HUES48 (cell line): ENCODE measurements around the gene PRAMEF11.
"Not testable (repeated sequence)": the region's sequence is repeated elsewhere in the genome, so short reads cannot be mapped to it uniquely, and the experiment has no call there.

Experiments
- H3K27ac ChIP-seq: one replicate; pipeline ENCODE4 v1.7.0; 2013; ENCODE audit warnings: low read depth, low read length, inconsistent platforms
- H3K27me3 ChIP-seq: 2 replicates; pipeline ENCODE4 v1.6.1; 2013; ENCODE audit warnings: mild to moderate bottlenecking, low read length; ENCODE audit not compliant: control insufficient read depth, insufficient read depth
- H3K36me3 ChIP-seq: 2 replicates; pipeline ENCODE4 v1.6.1; 2013; ENCODE audit warnings: low read length; ENCODE audit not compliant: control insufficient read depth, insufficient read depth
- H3K4me1 ChIP-seq: 2 replicates; pipeline ENCODE4 v1.6.1; 2013; ENCODE audit warnings: mild to moderate bottlenecking, low read length; ENCODE audit not compliant: control insufficient read depth, insufficient read depth
- H3K4me3 ChIP-seq: 2 replicates; pipeline ENCODE4 v1.5.1; 2013; ENCODE audit warnings: mild to moderate bottlenecking, low read depth, low read length
- H3K9ac ChIP-seq: 2 replicates; pipeline ENCODE4 v1.6.1; 2013; ENCODE audit warnings: mild to moderate bottlenecking, low read depth, low read length, moderate library complexity
- H3K9me3 ChIP-seq: 2 replicates; pipeline ENCODE4 v1.6.1; 2013; ENCODE audit warnings: low read length; ENCODE audit not compliant: control insufficient read depth, insufficient read depth

PRAMEF11 gene

GRCh38 chr1:12831310-12831709, at the start of gene PRAMEF11:
Gene PRAMEF11 (minus strand): TSS chr1:12831410. CDS start chr1:12828789, 2,621 bp downstream.
- not testable (repeated sequence) for H3K4me3 ChIP-seq, H3K9ac ChIP-seq, H3K4me1 ChIP-seq, H3K36me3 ChIP-seq, H3K27me3 ChIP-seq, H3K27ac ChIP-seq
- peaks cover 15% of the 10 kb centered on the region for H3K9me3 ChIP-seq

DNA sequence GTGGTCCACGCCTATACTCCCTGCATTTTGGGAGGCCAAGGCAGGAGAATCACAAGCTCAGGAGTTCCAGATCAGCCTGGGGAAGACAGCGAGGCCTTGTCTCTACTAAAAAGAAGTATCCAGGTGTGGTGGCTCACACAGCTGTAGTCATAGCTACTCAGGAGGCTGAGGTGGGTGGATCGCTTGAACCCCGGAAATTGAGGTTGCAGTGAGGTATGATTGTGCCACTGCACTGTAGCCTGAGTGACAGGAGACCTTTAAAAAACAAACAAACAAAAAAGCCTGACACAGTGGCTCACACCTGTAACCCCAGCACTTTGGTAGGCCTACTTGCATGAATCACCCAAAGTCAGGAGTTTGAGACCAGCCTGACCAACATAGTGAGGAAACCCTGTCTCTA, 47.2 kb upstream of the PRAMEF11 start:
- H3K27ac ChIP-seq = not testable (repeated sequence)

DNA sequence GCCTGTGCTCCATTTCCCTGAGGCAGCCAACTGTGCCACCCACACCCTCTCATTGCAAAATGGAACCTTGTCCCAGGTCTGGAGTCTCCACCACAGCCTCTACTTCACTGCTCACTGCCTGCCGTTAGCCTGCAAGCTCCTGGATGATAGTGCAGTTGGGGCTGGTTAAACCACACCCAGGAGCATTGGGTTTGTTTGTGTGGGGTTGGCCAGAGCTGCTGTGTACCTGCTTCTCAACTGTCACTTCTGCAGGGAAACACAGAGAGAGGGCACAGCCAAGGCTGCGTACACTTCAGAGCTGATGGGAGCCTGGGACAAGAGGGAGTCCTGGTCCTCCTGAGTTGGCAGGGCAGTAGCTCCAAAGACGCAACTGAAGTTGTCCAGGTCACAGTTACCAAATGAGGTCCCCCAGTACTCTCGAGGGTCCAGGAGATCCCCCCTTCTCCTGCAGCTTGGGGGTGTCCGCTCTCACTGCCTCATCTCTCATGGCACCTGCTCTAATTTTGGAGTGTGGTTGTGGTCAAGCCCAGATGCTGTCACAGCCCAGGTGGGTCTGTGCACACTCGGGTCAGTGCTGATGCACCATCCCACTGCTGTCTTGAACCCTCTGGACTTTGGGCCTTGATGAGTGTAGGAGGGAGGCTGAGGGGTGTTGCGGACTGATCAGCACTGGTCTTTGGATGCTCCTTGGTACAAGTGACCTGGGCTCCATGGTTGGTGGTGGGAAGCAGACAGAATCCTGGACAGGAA, 32.1 kb upstream of the PRAMEF11 start:
- not testable (repeated sequence) for H3K4me1 ChIP-seq

More for the DNA sequence above, 47.2 kb upstream of the PRAMEF11 start:
- not testable (repeated sequence) for H3K4me1 ChIP-seq, H3K4me3 ChIP-seq, H3K9me3 ChIP-seq, H3K27me3 ChIP-seq, H3K9ac ChIP-seq, H3K36me3 ChIP-seq

GRCh38 chr1:12856786-12857185, 25.6 kb upstream of the PRAMEF11 start, which contains the start of gene PRAMEF2:
Gene PRAMEF2 (plus strand): TSS chr1:12857086. CDS start chr1:12859010, 1,924 bp downstream.
- H3K9me3 ChIP-seq = peaks cover 41% of the 10 kb centered on the region
- H3K4me1 ChIP-seq, H3K36me3 ChIP-seq, H3K27me3 ChIP-seq, H3K9ac ChIP-seq, H3K27ac ChIP-seq, H3K4me3 ChIP-seq: not testable (repeated sequence)

More for the DNA sequence above, 32.1 kb upstream of the PRAMEF11 start:
- not testable (repeated sequence) for H3K4me3 ChIP-seq, H3K27me3 ChIP-seq, H3K9ac ChIP-seq, H3K27ac ChIP-seq, H3K36me3 ChIP-seq
- peaks cover 16% of the 10 kb centered on the region for H3K9me3 ChIP-seq

DNA sequence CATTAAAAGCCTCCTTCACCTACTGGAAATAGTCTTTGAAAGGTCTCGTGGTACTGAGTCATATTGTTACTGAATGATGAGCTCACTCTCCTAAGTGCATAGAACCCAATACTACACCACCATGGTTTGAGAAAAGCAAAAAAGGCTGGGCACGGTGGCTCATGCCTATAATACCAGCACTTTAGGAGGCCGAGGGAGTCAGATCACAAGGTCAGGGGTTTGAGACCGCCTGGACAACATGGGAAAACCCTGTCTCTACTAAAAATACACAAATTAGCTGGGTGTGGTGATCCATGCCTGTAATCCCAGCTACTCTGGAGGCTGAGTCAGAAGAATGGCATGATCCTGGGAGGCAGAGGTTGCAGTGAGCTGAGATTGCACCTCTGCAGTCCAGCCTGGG, 20.6 kb upstream of the PRAMEF11 start:
- no peaks in the 10 kb centered on the region for H3K36me3 ChIP-seq
- no peak overlapping the region for H3K4me3 ChIP-seq
- no peaks in the 10 kb centered on the region for H3K27me3 ChIP-seq
- H3K27ac ChIP-seq = no peak overlapping the region
- H3K4me1 ChIP-seq = no peaks in the 10 kb centered on the region
- peaks cover 57% of the 10 kb centered on the region for H3K9me3 ChIP-seq
- H3K9ac ChIP-seq = no peak overlapping the region

GRCh38 chr1:12848620-12849019, 17.4 kb upstream of the PRAMEF11 start, which contains the start of gene HNRNPCL1:
Gene HNRNPCL1 (minus strand): TSS chr1:12848720. CDS start chr1:12848289, 431 bp downstream.
- H3K4me1 ChIP-seq, H3K36me3 ChIP-seq, H3K4me3 ChIP-seq, H3K27me3 ChIP-seq, H3K27ac ChIP-seq, H3K9ac ChIP-seq: not testable (repeated sequence)
- peaks cover 49% of the 10 kb centered on the region for H3K9me3 ChIP-seq

DNA sequence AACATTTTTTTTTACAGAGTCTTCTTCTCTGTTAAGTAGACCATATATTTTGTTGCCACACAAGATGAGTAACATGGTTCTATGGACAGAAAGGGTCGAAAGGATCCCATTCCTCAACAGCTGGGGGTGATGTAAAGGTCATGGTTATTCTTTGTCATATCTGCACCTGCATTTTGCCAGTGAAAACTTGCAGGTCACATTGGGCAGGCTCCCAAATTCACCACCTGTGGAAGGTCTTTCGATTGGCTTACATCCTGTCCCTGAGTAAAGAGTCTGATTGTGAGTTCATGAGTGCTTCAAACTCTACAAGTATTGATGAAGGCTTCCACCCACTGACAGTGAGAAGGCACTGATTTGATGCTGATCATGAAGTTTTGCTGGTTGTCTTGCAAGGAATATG, 2.0 kb upstream of the PRAMEF11 start:
- not testable (repeated sequence) for H3K4me3 ChIP-seq, H3K36me3 ChIP-seq, H3K27me3 ChIP-seq, H3K27ac ChIP-seq, H3K9ac ChIP-seq, H3K4me1 ChIP-seq
- peaks cover 26% of the 10 kb centered on the region for H3K9me3 ChIP-seq

DNA sequence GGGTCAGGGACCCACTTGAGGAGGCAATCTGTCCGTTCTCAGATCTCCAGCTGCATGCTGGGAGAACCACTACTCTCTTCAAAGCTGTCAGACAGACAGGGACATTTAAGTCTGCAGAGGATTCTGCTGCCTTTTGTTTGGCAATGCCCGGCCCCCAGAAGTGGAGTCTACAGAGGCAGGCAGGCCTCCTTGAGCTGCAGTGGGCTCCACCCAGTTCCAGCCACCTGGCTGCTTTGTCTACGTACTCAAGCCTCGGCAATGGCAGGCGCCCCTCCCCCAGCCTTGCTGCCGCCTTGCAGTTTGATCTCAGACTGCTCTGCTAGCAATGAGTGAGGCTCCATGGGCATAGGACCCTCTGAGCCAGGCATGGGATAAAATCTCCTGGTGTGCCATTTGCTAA, 12.1 kb downstream of the PRAMEF11 start:
- not testable (repeated sequence) for H3K4me1 ChIP-seq, H3K27ac ChIP-seq, H3K9ac ChIP-seq, H3K9me3 ChIP-seq, H3K36me3 ChIP-seq, H3K27me3 ChIP-seq, H3K4me3 ChIP-seq

DNA sequence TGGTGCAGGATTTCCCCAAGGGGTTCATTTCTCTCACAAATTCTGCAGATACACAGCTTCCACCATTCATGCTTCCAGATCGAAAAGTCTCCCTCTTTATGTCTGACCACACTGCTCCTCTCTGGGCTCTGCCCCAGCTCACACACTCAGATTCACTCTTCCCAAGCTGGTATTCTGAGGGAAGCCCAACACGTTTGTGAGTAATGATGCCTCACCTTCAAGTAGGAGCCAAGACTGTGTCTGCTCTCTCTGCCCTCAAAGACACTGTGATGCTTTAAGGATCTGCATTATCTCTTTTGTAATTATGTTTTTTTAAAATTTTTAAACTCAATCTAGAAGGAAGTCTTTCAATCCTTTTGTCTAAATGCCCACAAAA, 19.8 kb downstream of the PRAMEF11 start:
- no peaks in the 10 kb centered on the region for H3K4me1 ChIP-seq
- no peak overlapping the region for H3K4me3 ChIP-seq
- no peaks in the 10 kb centered on the region for H3K27me3 ChIP-seq
- H3K9me3 ChIP-seq = peaks cover 55% of the 10 kb centered on the region
- no peak overlapping the region for H3K27ac ChIP-seq
- no peak overlapping the region for H3K9ac ChIP-seq
- no peaks in the 10 kb centered on the region for H3K36me3 ChIP-seq

DNA sequence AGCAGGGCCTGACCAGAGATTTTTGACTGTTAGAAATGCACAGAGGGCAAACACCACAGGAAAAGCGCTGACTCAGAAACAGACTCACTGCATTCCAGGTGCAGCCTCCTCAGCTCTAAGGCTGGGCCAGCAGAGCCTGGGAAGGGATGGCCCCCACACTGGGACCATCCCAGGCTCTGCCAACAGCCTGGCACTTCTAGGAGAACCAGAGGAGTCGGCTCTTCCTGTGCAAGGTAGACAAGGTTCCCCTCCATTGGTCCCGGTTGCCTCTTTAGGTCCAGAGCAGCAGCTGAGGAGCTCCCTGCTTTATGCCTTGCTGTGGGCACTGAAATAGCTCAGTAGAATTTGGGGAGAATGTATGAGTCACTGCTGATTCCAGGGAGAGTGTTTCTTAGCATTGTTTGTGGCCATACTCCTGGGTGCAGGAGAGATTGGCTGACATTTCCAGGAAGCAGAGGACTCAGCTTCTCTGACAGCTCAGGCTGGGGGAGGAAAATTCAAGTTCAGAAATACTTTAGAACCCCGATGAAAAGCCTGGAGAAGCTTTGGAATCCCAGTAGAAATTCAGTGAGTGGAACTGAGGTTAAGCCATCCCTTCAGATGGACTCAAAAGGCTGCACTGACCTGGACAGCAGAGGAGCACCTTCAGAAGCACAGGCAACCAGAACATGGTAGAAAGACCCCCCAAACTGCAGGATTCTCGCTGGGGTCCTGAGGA, 20.4 kb downstream of the PRAMEF11 start:
- no peak overlapping the region for H3K4me3 ChIP-seq
- H3K9me3 ChIP-seq = peaks cover 61% of the 10 kb centered on the region
- no peaks in the 10 kb centered on the region for H3K36me3 ChIP-seq
- no peak overlapping the region for H3K9ac ChIP-seq
- H3K27me3 ChIP-seq = no peaks in the 10 kb centered on the region
- no peaks in the 10 kb centered on the region for H3K4me1 ChIP-seq
- no peak overlapping the region for H3K27ac ChIP-seq

- Histone ChIP-seq H3K27ac (no peak overlapping the region), H3K9ac (no peak overlapping the region), H3K27me3 (no peaks in the 10 kb centered on the region), H3K4me1 (no peaks in the 10 kb centered on the region), H3K9me3 (peaks cover 67% of the 10 kb centered on the region), H3K36me3 (no peaks in the 10 kb centered on the region), H3K4me3 (no peak overlapping the region)
Measured at GRCh38 chr1:12809933-12810332, 21.3 kb downstream of the PRAMEF11 start.
